NCI-H1436 (cell line): ENCODE measurements around the gene DLX1.

ENCODE experiments used
- DNase-seq: peaks from one replicate; lab custom pipeline; 2025; lab: John Stamatoyannopoulos, UW

DLX1 gene

DNA sequence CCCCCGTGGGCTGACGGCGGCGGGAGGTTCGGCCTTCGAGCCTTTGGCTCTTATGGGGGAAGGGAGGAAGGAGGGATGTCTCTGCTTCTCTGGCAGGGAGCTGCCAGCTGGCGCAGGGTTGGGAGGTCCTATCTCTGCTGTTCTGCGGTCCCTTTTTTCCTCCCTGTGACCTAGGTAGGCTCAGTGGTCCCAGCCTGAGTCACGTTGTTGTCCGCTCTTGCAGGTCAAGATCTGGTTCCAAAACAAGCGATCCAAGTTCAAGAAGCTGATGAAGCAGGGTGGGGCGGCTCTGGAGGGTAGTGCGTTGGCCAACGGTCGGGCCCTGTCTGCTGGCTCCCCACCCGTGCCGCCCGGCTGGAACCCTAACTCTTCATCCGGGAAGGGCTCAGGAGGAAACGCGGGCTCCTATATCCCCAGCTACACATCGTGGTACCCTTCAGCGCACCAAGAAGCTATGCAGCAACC lies 2.5 kb downstream of the DLX1 start:
- no peak for DNase-seq

DNA sequence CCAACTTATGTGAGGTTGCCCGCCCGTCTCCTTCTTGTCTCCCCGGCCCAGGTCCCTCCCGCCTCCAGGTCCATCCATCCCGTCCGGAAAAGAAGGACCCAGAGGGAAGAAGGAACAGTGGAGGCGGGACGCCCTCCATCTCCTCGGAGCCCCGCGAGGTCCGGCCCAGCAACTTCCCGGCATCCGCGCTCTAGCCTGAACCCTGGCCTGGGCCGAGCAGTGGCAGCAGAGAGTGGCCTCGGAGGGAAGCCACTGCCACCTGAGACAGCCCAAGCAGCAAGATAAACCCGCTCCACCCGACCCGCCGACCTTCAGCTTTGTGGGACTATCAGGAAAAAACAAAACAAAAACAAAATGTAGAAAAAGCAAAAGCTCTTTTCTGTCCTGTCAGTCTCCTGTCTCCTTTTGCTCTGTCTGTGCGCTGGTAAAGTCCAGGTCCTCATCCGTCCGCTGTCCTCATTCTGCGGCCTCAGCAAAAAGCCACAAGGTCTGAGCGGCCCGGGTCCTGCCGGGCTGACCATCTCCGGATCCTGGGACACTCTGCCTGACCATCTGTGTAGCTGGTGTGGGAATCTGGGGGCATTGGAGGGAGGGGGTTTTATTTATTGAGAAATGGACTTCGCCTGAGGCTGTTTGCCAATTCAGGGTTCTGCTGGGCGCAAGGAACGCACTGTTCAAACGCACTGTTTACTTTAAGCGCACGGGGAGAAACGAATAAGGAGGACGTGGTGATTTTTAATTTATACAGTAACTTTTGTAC lies 3.1 kb downstream of the DLX1 start:
- DNase-seq = no peak

DNA sequence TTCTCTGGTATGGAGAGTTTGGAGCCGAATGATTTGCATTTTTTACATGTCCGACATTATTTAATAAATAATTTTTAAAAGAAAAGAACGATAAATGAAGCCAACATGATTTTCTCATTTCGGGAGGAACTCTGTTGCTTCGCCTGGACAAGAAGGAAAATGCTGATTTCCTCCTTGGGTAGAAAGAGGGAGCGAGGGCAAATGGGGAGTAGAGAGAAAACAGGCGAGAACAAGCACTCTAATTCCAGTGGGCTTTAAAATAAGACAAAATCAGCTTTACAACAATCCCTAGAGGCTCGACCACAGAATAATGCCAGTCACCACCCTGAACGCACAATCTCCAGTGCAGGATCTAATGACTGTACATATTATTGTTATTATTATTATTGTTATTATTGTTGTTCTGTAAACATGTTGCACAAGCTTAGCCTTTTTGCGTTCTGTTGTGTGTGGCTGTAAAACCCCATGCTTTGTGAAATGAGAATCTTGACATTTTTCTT lies 3.7 kb downstream of the DLX1 start:
- no peak for DNase-seq

DNA sequence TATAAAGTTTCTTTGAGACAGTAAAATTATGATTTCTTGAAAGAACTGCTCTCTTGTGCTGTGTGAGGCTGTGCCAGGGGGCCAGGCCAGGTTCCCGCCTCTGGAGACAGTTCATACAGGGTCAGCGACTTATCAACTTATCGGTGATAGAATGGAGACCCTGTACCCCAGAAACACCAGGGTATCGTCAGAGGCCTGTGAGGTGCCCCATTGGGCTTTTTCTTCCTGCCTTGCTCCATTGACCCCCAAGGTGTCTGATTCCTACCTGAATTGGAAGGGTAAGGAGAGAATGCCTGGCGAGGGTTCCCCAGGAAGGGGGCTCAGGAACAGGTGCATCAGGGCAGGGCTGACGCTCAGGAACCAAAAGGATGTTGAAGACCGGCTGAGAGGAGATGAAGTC lies 4.3 kb downstream of the DLX1 start:
- DNase-seq = no peak

DNA sequence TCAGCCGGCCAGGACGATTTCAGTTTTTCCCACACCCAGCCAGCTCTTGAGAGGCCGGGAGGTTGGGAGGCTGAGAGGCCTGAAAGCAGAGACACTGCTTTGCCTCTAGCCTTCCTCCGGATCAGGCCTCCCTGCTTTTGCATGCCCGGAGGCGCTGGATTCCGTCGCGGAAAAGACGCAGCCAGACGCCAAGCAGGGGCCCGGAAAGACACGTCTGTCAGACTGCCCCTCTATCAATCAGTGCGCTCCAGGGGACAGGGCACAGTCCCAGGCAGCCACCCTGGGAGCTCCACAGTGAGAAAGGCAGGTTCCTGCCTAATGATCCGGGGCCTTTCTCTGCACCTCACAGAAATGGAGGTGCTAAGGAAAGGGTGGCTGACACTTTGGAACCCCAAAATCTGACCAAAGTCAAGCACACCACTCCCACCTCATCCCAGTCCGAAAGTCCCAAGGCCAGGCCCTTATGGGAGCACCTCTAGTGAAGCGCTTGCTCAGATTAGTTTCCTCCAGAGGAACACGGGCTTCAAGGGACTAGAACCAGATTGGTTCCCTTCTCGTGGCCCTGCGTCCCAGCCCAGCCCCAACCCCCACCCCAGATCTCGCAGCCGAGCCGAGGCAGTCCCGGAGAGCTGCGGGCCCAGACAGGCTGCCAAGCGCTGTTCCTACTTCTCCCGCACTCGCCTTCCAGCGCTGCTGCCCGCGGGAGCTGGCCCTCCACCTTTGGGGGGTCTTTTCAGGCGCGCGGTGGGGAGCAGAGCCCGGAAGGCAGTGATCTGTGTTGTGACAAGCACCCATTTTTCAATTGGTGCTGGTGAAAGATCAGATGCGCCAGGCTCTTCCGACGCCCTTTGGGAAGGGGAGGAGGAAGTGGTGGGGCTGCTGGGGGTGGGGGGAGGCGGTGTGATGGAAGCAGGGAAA lies 5.0 kb downstream of the DLX1 start:
- no peak for DNase-seq

DNA sequence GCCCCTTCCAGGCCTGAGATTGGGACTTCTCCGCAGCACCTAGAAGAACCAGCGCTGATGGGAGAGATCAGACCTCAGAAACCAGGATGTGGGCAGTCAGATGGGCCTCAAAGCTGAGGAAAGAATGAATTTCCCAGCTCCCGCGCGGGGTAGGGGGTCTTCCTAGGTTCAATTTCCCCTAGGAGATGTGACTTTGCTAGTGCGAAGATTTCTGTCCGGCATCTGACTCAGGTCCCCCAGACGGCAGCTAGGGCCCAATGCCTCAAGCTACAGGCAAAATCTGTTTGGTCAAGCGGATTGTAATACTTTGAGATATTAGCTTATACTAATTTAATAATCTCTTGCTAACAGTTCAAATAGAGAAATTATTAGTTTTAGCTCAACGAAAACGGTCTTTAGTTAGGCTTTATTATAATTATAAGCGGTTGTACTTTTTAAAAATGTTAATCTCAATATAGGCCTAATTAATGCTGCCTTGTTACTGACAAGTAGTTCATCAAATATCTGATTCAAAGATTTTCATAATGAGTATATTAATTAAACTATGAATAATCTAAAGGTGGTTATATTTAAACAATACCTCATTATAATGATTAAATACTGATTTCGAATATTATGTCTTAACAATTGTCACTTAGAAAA lies 5.8 kb downstream of the DLX1 start:
- no peak for DNase-seq

DNA sequence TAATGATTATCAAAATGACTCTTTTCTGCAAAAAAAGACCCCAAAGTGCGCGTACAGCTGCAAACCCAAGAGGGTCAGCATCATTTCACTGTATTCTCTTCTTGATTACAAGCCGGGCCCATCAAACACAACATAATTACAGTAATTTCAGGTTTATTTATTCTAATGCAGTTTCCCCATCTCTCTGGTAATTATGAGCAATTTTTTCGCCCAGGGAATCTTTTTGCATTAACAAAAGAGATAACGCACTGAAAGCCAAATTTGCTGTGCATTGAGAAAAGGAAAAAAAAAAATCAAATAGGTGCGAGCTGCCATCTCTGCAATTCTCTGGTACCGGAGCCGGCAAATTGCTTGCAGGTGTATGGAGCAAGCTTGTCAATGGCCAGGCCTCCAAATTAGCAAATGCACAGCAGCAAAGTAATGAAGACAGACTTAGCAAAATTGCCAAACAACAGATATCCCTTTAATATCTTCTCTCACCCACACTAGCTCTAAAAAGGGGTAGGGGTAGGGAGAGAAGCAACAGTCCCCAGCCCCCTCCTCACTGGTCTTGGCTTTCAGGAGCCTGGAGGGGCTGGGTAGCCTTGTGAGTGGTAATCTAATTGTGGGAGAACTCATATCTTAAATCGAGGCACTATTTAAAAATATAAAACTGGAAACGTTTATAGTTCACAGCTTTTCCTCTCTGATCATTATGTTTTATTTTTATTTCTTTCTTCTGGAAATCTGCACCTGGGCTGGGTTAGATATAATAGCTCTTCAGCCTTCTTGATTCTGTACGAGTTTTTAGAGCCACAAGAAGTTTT lies 6.7 kb downstream of the DLX1 start:
- DNase-seq = peak; percentile 88

DNA sequence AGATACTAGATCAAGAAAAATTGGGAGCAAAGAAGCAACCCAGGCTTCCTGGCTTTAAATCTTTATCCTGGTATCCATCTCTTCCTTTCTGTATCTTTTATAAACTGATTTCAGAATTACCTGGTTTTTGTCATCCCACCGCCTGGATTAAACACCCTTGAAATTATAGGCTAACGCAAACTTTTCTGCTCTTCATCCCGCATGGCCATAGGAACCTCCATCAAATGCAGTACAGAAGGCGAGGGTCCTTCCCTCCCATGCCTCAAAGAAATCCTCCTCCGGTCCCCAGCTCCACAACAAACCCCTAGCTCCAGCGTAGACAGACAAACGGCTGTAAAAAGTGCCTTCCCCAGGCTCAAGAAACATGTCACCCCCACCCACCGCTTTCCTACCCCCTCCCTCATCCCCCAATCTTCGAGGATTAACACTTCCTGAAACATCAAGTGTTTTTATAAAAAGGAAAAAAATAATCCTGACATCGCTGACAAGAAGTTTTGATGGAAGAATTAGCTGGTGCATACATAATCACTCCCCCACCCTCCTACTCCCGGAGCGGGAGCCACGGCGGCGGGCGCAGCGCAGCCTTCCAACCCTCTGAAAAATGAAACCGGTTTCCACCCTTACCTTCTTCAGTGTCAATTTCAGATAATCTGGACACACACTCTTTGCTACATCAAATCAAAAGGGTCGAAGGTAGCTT lies 7.6 kb downstream of the DLX1 start:
- DNase-seq = no peak

DNA sequence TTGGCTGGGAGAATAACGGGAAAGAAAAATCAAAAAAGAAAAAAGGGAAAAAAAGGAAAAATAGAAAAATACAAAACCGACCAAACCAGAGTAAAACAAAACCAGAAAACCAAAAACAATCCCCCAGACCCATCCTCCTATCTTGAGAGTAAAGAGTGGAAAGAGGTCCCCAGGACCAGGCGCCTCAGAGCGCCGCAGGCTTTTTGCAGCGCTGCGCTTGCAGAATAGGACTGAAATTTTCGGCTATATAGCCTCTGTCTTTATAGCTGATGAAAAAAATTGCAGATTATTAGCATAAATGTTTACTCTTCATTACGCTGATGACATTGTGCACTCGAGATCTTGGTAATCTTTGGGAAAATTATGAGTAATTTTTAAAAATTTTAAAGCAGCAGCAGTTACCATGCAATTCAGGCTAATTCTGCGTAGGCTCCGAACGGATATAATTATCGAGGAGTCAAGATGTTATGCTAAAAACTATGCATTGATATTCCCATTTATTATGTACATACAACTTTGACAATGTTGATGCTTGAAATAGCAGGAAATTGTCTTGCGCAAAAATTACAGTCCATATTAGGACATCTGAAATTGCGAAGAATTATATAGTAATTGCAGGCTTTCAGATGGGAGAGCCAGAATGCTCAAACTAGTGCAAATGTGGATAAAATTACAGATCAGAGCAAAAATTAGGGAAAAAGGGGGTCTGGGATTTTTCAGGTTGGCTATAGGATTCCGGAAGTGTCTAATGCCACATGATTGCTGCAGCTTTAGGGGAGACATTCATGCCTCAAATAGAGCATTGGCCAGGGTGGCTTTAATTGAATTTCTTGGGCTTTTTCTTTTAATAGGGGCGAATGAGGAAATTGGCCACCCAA lies 8.3 kb downstream of the DLX1 start:
- DNase-seq = no peak

DNA sequence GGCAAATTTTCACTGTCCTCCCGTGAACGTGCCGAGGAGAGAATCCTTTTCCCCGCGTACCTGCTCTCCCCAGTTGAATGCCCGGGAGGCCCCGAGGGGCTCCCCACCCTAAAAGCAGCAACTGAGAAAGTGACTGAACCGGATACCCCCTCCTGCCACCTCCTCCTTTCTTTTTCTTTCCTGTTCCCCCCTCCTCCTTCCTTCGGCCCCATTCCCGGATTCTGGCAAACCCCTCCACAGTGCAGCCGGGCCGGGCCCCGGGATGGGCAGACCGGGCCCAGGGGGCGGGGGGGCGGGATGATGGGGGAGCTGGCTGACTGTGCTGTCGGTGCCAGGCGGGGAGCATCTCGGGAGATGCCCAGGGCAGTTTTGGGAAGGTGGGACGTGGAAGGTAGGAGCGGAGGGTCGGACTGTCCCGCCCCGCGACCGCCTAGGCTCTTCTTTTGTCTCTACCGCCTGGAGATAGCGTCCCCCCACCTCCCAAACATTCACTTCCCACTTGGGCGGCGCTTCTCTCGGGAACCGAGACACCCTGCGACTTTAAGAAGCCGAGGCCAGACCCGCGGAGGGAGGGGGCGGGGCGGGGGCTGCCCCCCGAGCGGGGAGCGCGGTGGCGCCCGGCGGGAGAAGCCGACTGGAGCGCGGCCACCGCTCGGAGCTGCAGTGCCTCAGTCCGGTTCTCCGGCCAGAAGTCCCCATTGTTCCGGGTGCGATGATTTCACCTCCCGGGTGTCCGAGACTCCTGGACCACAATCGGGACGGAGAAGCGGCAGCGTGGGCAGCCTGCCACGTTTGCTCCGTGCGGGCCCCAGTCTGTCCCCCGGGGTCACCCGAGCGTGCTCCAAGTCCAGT lies 9.2 kb downstream of the DLX1 start:
- DNase-seq = no peak

DNA sequence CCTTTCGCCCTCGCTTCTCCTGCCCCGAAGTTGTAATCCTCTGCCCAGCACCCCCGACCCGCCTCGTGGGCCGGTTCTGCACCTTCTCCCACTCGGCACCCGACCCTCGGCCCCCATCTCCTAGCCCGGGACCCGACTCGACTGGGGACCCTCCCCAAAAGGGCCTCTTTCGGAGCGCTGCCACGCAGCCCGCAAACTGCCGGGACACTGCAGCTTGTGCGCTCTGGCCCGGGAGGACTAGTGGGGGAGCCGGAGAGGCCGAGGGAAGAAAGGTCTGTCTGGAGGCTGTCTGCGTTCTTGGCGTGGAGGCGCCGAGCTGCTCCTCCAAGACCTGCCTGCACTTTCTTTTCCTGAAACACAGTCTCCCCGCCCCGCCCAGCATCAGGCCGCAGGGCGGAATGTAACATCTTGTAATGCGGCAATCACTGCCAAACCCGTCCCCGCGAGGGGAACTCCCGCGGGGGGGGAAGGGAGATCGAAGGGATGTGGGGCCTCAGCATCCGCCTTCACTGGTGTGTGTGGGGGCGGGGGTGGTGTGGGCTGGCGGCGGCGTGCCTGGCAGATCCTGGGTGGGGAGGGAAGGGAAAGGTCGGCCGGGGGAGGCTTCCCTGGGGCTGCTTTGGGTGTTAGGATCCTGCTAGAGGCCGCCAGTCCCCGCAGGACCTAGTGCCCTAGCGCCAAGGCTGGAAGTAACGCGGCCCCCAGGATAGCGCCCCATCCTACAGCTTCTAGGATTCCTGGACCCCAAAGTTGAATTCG lies 10.0 kb downstream of the DLX1 start:
- DNase-seq = no peak

DNA sequence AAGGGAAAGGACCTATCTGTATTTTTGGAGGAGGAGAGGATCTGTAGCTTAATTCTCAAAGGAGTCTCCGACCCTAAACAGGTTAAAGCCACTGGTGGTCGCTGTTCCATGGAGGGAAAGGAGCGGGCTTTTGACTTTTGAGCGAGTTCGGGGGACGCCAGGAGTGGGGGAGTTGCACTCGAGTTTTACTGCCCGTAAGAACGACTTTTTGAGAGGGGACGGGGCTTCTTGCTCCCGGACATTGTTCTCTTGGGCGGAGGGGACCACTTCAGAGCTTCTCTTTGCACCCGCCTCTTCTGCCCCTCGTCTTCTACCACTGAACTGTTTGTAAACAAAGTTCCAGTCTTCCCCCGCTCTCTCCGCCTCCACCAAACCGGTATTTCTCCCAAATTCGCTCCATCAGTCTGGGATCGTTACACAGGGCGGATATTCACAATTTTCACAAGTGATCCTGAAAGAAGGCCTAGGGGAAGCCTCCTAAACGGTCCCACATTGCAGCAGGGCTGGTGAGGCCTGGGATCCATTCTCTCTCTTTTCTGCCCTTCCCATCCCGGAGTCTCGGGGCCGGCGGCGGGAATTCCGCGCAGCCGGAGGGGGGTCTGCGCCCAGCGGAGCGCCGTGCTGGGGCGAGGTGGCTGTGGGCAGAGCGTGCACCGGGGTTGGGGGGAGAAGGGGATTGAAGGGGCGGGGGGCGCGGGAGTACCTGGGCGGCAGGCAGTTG lies 10.8 kb downstream of the DLX1 start:
- no peak for DNase-seq

DNA sequence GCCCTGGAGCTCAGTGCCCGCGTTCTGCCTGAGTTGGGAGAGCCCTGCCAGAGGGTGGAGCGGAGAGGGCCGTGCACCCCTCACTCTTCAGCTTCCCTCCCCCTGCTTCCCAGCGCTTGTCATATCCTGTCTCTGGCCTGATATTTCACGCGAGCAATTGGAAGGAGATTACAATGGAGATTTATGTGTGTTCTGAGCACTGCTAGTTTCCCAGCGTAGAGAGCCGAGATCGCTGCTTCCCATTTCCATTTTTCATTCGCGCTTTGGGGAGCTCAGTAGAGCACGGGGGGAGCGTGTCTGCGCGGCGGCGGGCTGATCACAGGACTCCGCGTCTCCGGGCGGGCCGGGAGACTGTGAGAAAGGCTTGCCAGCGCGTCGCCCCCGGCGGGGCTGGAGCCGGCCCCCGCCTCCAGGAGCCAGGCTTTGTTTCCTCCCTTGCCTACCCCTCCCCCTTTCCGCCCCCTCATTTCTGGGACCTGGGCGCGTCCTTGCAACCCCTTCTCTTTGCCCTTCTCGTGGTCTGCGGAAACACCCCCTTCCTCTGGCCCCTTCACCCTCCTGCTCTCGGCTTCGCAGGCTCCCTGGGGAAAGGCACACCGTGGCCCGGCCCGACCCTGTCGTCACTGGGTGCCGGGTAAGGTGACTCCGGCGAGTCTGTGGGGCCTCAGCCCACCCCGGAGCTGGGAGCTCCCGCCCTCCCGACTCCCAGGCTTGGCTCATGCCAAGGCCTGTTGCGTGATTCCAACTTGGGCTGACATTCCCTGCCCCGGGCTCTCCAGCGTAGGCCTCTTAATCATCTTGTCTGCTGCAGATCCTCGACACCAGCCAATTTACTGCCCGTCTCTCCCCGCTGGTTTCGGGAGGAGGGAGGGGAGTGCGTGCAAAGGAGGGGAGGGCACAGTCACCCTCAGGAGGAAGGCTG lies 11.6 kb downstream of the DLX1 start:
- no peak for DNase-seq

DNA sequence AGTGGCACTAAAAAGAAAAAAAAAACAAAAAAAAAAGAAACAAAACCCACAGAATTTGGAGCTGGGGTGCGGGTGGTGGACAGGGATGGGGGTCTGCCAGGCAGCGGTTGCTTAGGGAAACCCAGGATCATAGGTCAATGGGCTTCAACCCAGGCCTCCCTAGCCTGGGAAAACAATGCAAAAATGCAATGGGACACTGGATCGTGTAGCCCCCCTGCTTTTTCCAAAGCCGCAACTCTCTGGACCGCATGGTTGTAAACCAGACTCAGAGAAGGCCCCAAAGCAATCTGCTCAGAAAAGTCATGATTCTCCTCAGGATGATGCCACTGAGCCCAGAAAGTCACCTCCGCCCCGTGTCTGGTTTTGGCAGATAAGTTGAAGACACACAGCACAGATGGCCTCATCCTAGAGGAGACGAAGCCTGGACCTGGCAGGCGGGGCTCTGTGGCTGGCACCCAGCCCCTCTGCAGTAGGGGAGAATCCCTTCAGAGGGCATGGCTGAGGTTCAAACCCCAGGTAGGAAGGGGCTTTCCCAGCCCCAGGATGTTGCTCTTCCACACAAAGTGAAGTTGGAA lies 12.3 kb downstream of the DLX1 start:
- DNase-seq = no peak

DNA sequence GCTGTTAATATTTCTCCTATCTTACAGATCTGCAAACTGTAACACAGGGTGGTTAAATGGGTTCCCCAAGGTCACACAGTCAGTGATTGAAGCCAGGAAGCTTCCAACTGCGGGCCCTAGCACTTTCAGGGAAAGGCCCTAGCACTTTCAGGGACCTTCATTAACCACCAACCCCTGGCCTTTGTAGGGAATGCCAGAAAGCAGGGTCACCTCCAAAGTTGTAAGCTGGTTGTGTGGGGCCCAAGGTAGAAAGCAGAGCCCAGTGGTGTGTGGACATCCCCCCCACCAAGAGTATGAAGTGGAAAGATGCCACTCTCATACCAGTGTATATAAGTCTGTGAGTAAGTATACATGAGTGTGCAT lies 13.0 kb downstream of the DLX1 start:
- DNase-seq = no peak
